ENCODE data around the gene LYPD3. TPM values are rescaled to one million over a fixed set of nuclear protein-coding genes. Genes with fewer than 3 reads are reported as not detected.

LYPD3 gene
- total and polyA plus RNA-seq, 10 of the 15 experiments (the other 5 are each of a cell fraction or from before 2014, with no cell fraction given): 0.03 to 0.28 (median 0.12) TPM; not detected in 6

- ChIA-PET RAD21 (ENCODE audit: unreplicated experiment) (no interaction called here), CTCF (interaction anchor here (2.7 to 5.1 kb wide), 2 partner anchors 89 to 93 kb away, joined by 11 to 65 read pairs; no protein-coding TSS in a partner anchor), POLR2A (no interaction called here), SMC1A (ENCODE audit: uncharacterized antibody, unreplicated experiment) (no interaction called here)
- Histone ChIP-seq H4K20me1 (ENCODE audit: control insufficient read depth, insufficient read depth) (no peaks in the 10 kb centered on the region), H3K27ac (ENCODE audit: control insufficient read depth, insufficient read depth) (no peak overlapping the region), H2AFZ (ENCODE audit: control insufficient read depth, low read depth, low read length) (no peak overlapping the region), H3K4me1 (ENCODE audit: control insufficient read depth, insufficient read depth, low read length) (no peaks in the 10 kb centered on the region), H3K9me3 (replicated peaks; ENCODE audit: control insufficient read depth, insufficient read depth, low read length) (no peaks in the 10 kb centered on the region), H3K27me3 (replicated peaks in 1 of 2; ENCODE audit: control insufficient read depth in 2 of 2, insufficient read depth in 2 of 2, low read length in 1 of 2) (no peaks in the 10 kb centered on the region), H3K4me3 (no peak overlapping the region), H3K79me2 (ENCODE audit: control insufficient read depth, insufficient read depth, low read length) (no peaks in the 10 kb centered on the region), H3K4me2 (ENCODE audit: control insufficient read depth, insufficient read depth) (no peak overlapping the region), H3K36me3 (ENCODE audit: control insufficient read depth in 2 of 2, insufficient read depth in 2 of 2, low read length in 1 of 2) (no peaks in the 10 kb centered on the region), H3K9ac (ENCODE audit: control insufficient read depth, insufficient read depth, low read length) (no peak overlapping the region)
- FAIRE-seq (no peak), ATAC-seq (no peak), DNase-seq (ENCODE audit: low read depth, low spot score) (no peak)
- intact Hi-C loops (cut with micrococcal nuclease; ENCODE audit: unreplicated experiment) (no loop called here), in situ Hi-C loops (cut with MboI) (no loop called here)
- no peak for TF ChIP-seq CBFB (IDR thresholded peaks at IDR 0.05; ENCODE audit: low read depth)
- TF ChIP-seq ZNF217 (IDR thresholded peaks at IDR 0.05): no peak
- TF ChIP-seq SMARCA5 (IDR thresholded peaks at IDR 0.05): no peak
- no peak for TF ChIP-seq ZBTB11 (CRISPR knock-in tag; IDR thresholded peaks at IDR 0.05)
- TF ChIP-seq CTCF (IDR thresholded peaks at IDR 0.05 in 2 of 3, conservative IDR thresholded peaks at IDR 0.05 in 1 of 3; ENCODE audit: control insufficient read depth in 2 of 3, extremely low read depth in 1 of 3, insufficient read depth in 1 of 3, low read depth in 3 of 3, low read length in 3 of 3): no peak
- no peak for TF ChIP-seq GATAD2B (conservative IDR thresholded peaks at IDR 0.05; ENCODE audit: low read depth)
- no peak for TF ChIP-seq FOXK2 (IDR thresholded peaks at IDR 0.05)
- no peak for TF ChIP-seq PAX5 (IDR thresholded peaks at IDR 0.05; ENCODE audit: borderline replicate concordance, low read depth, low read length)
- no peak for TF ChIP-seq MXI1 (IDR thresholded peaks at IDR 0.05; ENCODE audit: low read depth, low read length)
- TF ChIP-seq NFIC (IDR thresholded peaks at IDR 0.05; ENCODE audit: low read depth, low read length): no peak
- 63% methylated on average over 9 of the region's 9 CpGs for WGBS (ENCODE audit: insufficient coverage, insufficient replicate concordance, low lambda C conversion rate, missing lambda C conversion rate)
- BruUV-seq (replicated peaks): no TSS peak
Measured at GRCh38 chr19:43430976-43431375, 34.4 kb downstream of the LYPD3 start.

Measured in GM12878 (cell line).